Stomach (tissue), 9 donors: ENCODE measurements around the gene SLC6A18. TPM values are rescaled to one million over a fixed set of nuclear protein-coding genes. Genes with fewer than 3 reads are reported as not detected.
"Not testable (repeated sequence)": the region's sequence is repeated elsewhere in the genome, so short reads cannot be mapped to it uniquely, and the experiment has no call there.

Experiments used
- DNase-seq, 2 donors: peaks; one replicate each; pipeline versions ENCODE4 v3.0.0 to v3.0.0-alpha.2; 2013 to 2019
- H3K27ac ChIP-seq, 5 donors: fragments of 200-600 bp in 4 of 5; sonication (generic) in 4 of 5; one replicate each; pipeline ENCODE4 v1.5.1; 2013 to 2019; ENCODE audit warnings: mild to moderate bottlenecking in 1 of 5, moderate library complexity in 1 of 5
- H3K27me3 ChIP-seq, 3 donors: fragments of 200-600 bp; sonication (generic); one replicate each; pipeline ENCODE4 v1.5.1; 2017 to 2019; ENCODE audit warnings: mixed run types in 1 of 3
- H3K36me3 ChIP-seq, 4 donors: fragments of 200-600 bp; sonication (generic); 1 replicate in 3 of 4; 2 replicates in 1 of 4; pipeline ENCODE4 v1.5.1; 2016 to 2019
- H3K4me1 ChIP-seq, 4 donors: fragments of 200-600 bp; sonication (generic); one replicate each; pipeline ENCODE4 v1.5.1; 2016 to 2019
- H3K4me3 ChIP-seq, 4 donors: fragments of 200-600 bp; sonication (generic) in 3 of 4; one replicate each; pipeline ENCODE4 v1.5.1; 2016 to 2019; ENCODE audit warnings: mild to moderate bottlenecking in 1 of 4
- H3K9me3 ChIP-seq, 4 donors: fragments of 200-600 bp; sonication (generic); one replicate each; pipeline ENCODE4 v1.5.1; 2016 to 2019
- CTCF ChIP-seq, 7 experiments: fragments of 450-650 bp in 4 of 7; fragments of 200-600 bp in 3 of 7; sonication (generic) in 3 of 7; IDR thresholded peaks; one replicate each; pipeline ENCODE4 v1.5.1; 2016 to 2019; ENCODE audit warnings: antibody characterized with exemption in 7 of 7, control low read depth in 2 of 7, mild to moderate bottlenecking in 1 of 7
- EP300 ChIP-seq: sonication (generic); formaldehyde crosslinking; IDR thresholded peaks from one replicate; pipeline ENCODE4 v1.6.1; 2017; ENCODE audit warnings: antibody characterized with exemption
- POLR2A ChIP-seq, 4 donors: fragments of 450-650 bp; IDR thresholded peaks; one replicate each; pipeline ENCODE4 v1.6.1; 2016; ENCODE audit warnings: antibody characterized with exemption in 4 of 4, control low read depth in 2 of 4, mild to moderate bottlenecking in 1 of 4, moderate library complexity in 1 of 4
- POLR2AphosphoS5 ChIP-seq, 3 donors: sonication (generic); formaldehyde crosslinking; IDR thresholded peaks; one replicate each; pipeline ENCODE4 v1.6.1; 2016; ENCODE audit warnings: antibody characterized with exemption in 3 of 3
- WGBS, 5 donors: extraction: QIAGEN DNeasy Blood & Tissue Kit in 3 of 5; methylation state at CpG; one replicate each; pipeline versions ENCODE4 v1.1.5 to v1.1.7; 2013 to 2018; 5-methylcytosine and 5-hydroxymethylcytosine counted together
- intact Hi-C: fragments of 100-400 bp; cut with DNase I; formaldehyde crosslinking; loops from one replicate; pipeline ENCODE4 v1.15.1; 2023; ENCODE audit warnings: low total_unique reads
- polyA plus RNA-seq, 3 donors: library from polyadenylated mRNA; stranded (reverse); fragments of 200-250 nt; gene quantifications; one replicate each; pipeline ENCODE4 v1.2.3, GENCODE V29; 2013
- total RNA-seq, 5 donors: library from RNA; depleted of rRNA; stranded (reverse); fragments of >200 nt; gene quantifications; one replicate each; pipeline versions ENCODE4 v1.1.0 to v1.2.3, GENCODE V29; 2014 to 2016
- donor health status: healthy with polysubstance abuse.
- donor health status: Bipolar disorder and iron deficiency.
- donor health status: healthy.

The SLC6A18 gene
- total and polyA plus RNA-seq, 8 donors = not detected

- no peak for DNase-seq
- Histone ChIP-seq H3K9me3 (peaks cover 0 to 23% (median 13%) of the 10 kb centered on the region in 4 donors), H3K36me3 (no peaks in the 10 kb centered on the region), H3K4me1 (no peaks in the 10 kb centered on the region), H3K4me3 (no peak overlapping the region), H3K27me3 (peaks cover 0 to 4% (median 0%) of the 10 kb centered on the region in 3 donors), H3K27ac (no peak overlapping the region)
- no peak for TF ChIP-seq CTCF (IDR thresholded peaks at IDR 0.05)
- intact Hi-C loops = no loop called here
- 77 to 94% (median 88%) methylated on average over 12 to 15 of the region's 15 CpGs for WGBS, 5 donors
These were observed 39.8 kb downstream of the SLC6A18 start for GRCh38 chr5:1265026-1265425.

- 91 to 95% (median 93%) methylated on average over 25 to 40 of the region's 40 CpGs for WGBS, 5 donors
These were observed 40.6 kb downstream of the SLC6A18 start for GRCh38 chr5:1265461-1266455.

GRCh38 chr5:1266791-1267190 lies 41.6 kb downstream of the SLC6A18 start:
- no peaks in the 10 kb centered on the region for H3K4me1 ChIP-seq
- TF ChIP-seq EP300 = no peak
- no peak for TF ChIP-seq CTCF (IDR thresholded peaks at IDR 0.05)
- no peak for TF ChIP-seq POLR2A (IDR thresholded peaks at IDR 0.05)
- no peak for TF ChIP-seq POLR2AphosphoS5 (IDR thresholded peaks at IDR 0.05)
- H3K27me3 ChIP-seq = peaks cover 0 to 4% (median 0%) of the 10 kb centered on the region in 3 donors
- H3K36me3 ChIP-seq = no peaks in the 10 kb centered on the region
- intact Hi-C loops = no loop called here
- no peak for DNase-seq
- H3K4me3 ChIP-seq = no peak overlapping the region
- H3K27ac ChIP-seq = no peak overlapping the region
- 82 to 93% (median 87%) methylated on average over 8 to 9 of the region's 9 CpGs for WGBS, 5 donors
- H3K9me3 ChIP-seq = peaks cover 0 to 14% (median 10%) of the 10 kb centered on the region in 4 donors

More at GRCh38 chr5:1265461-1266455, 40.6 kb downstream of the SLC6A18 start:
- Histone ChIP-seq H3K4me1 (no peaks in the 10 kb centered on the region), H3K27me3 (peaks cover 0 to 4% (median 0%) of the 10 kb centered on the region in 3 donors), H3K27ac (no peak overlapping the region), H3K4me3 (no peak overlapping the region), H3K36me3 (no peaks in the 10 kb centered on the region), H3K9me3 (peaks cover 0 to 23% (median 13%) of the 10 kb centered on the region in 4 donors)
- TF ChIP-seq POLR2A (IDR thresholded peaks at IDR 0.05) (no peak), EP300 (no peak), POLR2AphosphoS5 (IDR thresholded peaks at IDR 0.05) (no peak)
- intact Hi-C loops = no loop called here
- no peak for DNase-seq

GRCh38 chr5:1267464-1267863 lies 42.3 kb downstream of the SLC6A18 start:
- H3K27me3 ChIP-seq, H3K9me3 ChIP-seq, H3K4me1 ChIP-seq, DNase-seq, H3K4me3 ChIP-seq, intact Hi-C loops, H3K36me3 ChIP-seq, H3K27ac ChIP-seq: not testable (repeated sequence)
- WGBS, 5 donors = 90 to 97% (median 93%) methylated on average over 5 of the region's 5 CpGs

- Histone ChIP-seq H3K36me3 (no peaks in the 10 kb centered on the region), H3K4me1 (no peaks in the 10 kb centered on the region), H3K4me3 (no peak overlapping the region), H3K9me3 (peaks cover 0 to 4% (median 1%) of the 10 kb centered on the region in 4 donors), H3K27me3 (peaks cover 0 to 4% (median 0%) of the 10 kb centered on the region in 3 donors), H3K27ac (no peak overlapping the region)
- TF ChIP-seq CTCF (IDR thresholded peaks at IDR 0.05) (no peak), POLR2AphosphoS5 (IDR thresholded peaks at IDR 0.05) (no peak), POLR2A (IDR thresholded peaks at IDR 0.05) (no peak), EP300 (no peak)
- intact Hi-C loops = no loop called here
- 91 to 94% (median 91%) methylated on average over 6 to 13 of the region's 13 CpGs for WGBS, 5 donors
- DNase-seq = no peak
These were observed 42.9 kb downstream of the SLC6A18 start for GRCh38 chr5:1268056-1268455.
